ENCODE results near the gene ZGLP1. TPM values are rescaled to one million over a fixed set of nuclear protein-coding genes. Genes with fewer than 3 reads are reported as not detected.
A peak's percentile ranks its signal among the peaks of the same experiment; 100 is the strongest.
"Not testable (repeated sequence)": the region's sequence is repeated elsewhere in the genome, so short reads cannot be mapped to it uniquely, and the experiment has no call there.

The ZGLP1 gene
- total RNA-seq, result 1 to 10 TPM; 2.2 to 3.7 TPM

- peaks cover 0 to 8% of the 10 kb centered on the region in 2 donors for H3K36me3 Mint-ChIP-seq
These were observed at the start of gene ZGLP1 for GRCh38 chr19:10309423-10309822. TSS of gene ZGLP1 (minus strand) at chr19:10309815.

GRCh38 chr19:10356431-10356830, 46.8 kb upstream of the ZGLP1 start:
- Mint-ChIP-seq H3K9me3 (no peaks in the 10 kb centered on the region), H3K27ac (no peak overlapping the region), H3K36me3 (peaks cover 7 to 15% of the 10 kb centered on the region in 2 donors)
- DNase-seq (ENCODE audit: low spot score in 2 of 2) (no peak), ATAC-seq (no peak)

More at GRCh38 chr19:10309423-10309822, at the start of gene ZGLP1:
- Mint-ChIP-seq H3K9me3 (no peaks in the 10 kb centered on the region), H3K27ac (no peak within 1 kb of the TSS)
- ATAC-seq (no peak), DNase-seq (ENCODE audit: low spot score in 2 of 2) (no peak)

- Mint-ChIP-seq H3K36me3 (peaks cover 7 to 15% of the 10 kb centered on the region in 2 donors), H3K27ac (peak overlapping the region in 1 of 2 donors; percentile 89), H3K9me3 (no peaks in the 10 kb centered on the region)
- peak in 1 of 2 donors; percentile 62 for ATAC-seq
- peak in 1 of 2 donors; percentile 58 for DNase-seq (ENCODE audit: low spot score in 2 of 2)
These were observed 44.3 kb upstream of the ZGLP1 start for GRCh38 chr19:10353793-10354391.

- Mint-ChIP-seq H3K27ac (no peak overlapping the region), H3K9me3 (no peaks in the 10 kb centered on the region), H3K36me3 (peaks cover 7 to 15% of the 10 kb centered on the region in 2 donors)
- DNase-seq (ENCODE audit: low spot score in 2 of 2) (no peak), ATAC-seq (peak in 1 of 2 donors; percentile 11)
These were observed 43.4 kb upstream of the ZGLP1 start for GRCh38 chr19:10352764-10353671.

GRCh38 chr19:10346509-10346908, 36.9 kb upstream of the ZGLP1 start:
- ATAC-seq, result no peak
- DNase-seq (ENCODE audit: low spot score in 2 of 2), result no peak
- H3K9me3 Mint-ChIP-seq, result no peaks in the 10 kb centered on the region
- H3K27ac Mint-ChIP-seq, result no peak overlapping the region
- H3K36me3 Mint-ChIP-seq, result no peaks in the 10 kb centered on the region

GRCh38 chr19:10344780-10345179, 35.2 kb upstream of the ZGLP1 start:
- DNase-seq (ENCODE audit: low spot score in 2 of 2) (no peak), ATAC-seq (no peak)
- no peaks in the 10 kb centered on the region for H3K36me3 Mint-ChIP-seq
- no peak overlapping the region for H3K27ac Mint-ChIP-seq
- no peaks in the 10 kb centered on the region for H3K9me3 Mint-ChIP-seq

GRCh38 chr19:10343495-10343894, 33.9 kb upstream of the ZGLP1 start:
- no peak for DNase-seq (ENCODE audit: low spot score in 2 of 2)
- Mint-ChIP-seq H3K27ac (no peak overlapping the region), H3K36me3 (no peaks in the 10 kb centered on the region), H3K9me3 (no peaks in the 10 kb centered on the region)
- ATAC-seq, result no peak

GRCh38 chr19:10339977-10340376, 30.4 kb upstream of the ZGLP1 start:
- Mint-ChIP-seq H3K9me3 (no peaks in the 10 kb centered on the region), H3K27ac (peak overlapping the region; percentile 82 to 90), H3K36me3 (no peaks in the 10 kb centered on the region)
- ATAC-seq (peak in 1 of 2 donors; percentile 33), DNase-seq (ENCODE audit: low spot score in 2 of 2) (no peak)

GRCh38 chr19:10339380-10339960, 29.9 kb upstream of the ZGLP1 start, which contains the start of gene ICAM3:
TSS of gene ICAM3 (minus strand) at chr19:10339624. CDS start at chr19:10339614, 10 bp downstream.
- peak within 1 kb of the TSS; percentile 82 to 90 for H3K27ac Mint-ChIP-seq
- H3K9me3 Mint-ChIP-seq, result no peaks in the 10 kb centered on the region
- ATAC-seq, result peak; percentile 87 to 94
- peaks cover under 1% of the 10 kb centered on the region in 2 donors for H3K36me3 Mint-ChIP-seq
- peak; percentile 71 to 87 for DNase-seq (ENCODE audit: low spot score in 2 of 2)

- Mint-ChIP-seq H3K9me3 (no peaks in the 10 kb centered on the region), H3K27ac (peak overlapping the region; percentile 82 to 90), H3K36me3 (peaks cover 6% of the 10 kb centered on the region in 2 donors)
- DNase-seq (ENCODE audit: low spot score in 2 of 2) (no peak), ATAC-seq (peak; percentile 29 to 50)
These were observed 29.3 kb upstream of the ZGLP1 start for GRCh38 chr19:10338940-10339339.

- DNase-seq (ENCODE audit: low spot score in 2 of 2); H3K9me3 Mint-ChIP-seq; H3K27ac Mint-ChIP-seq; ATAC-seq: not testable (repeated sequence)
- peaks cover 19 to 24% of the 10 kb centered on the region in 2 donors for H3K36me3 Mint-ChIP-seq
These were observed 27.1 kb upstream of the ZGLP1 start for GRCh38 chr19:10336725-10337124.

GRCh38 chr19:10335352-10335985, 25.9 kb upstream of the ZGLP1 start:
- no peaks in the 10 kb centered on the region for H3K9me3 Mint-ChIP-seq
- no peak overlapping the region for H3K27ac Mint-ChIP-seq
- DNase-seq (ENCODE audit: low spot score in 2 of 2), result no peak
- ATAC-seq, result no peak
- H3K36me3 Mint-ChIP-seq, result peaks cover 20 to 24% of the 10 kb centered on the region in 2 donors

GRCh38 chr19:10334588-10335351, 25.2 kb upstream of the ZGLP1 start:
- Mint-ChIP-seq H3K9me3 (no peaks in the 10 kb centered on the region), H3K27ac (no peak overlapping the region), H3K36me3 (peaks cover 27 to 30% of the 10 kb centered on the region in 2 donors)
- ATAC-seq (no peak), DNase-seq (ENCODE audit: low spot score in 2 of 2) (peak in 1 of 2 donors; percentile 75)

- Mint-ChIP-seq H3K9me3 (no peaks in the 10 kb centered on the region), H3K27ac (peak overlapping the region; percentile 95 to 96), H3K36me3 (peaks cover 30 to 32% of the 10 kb centered on the region in 2 donors)
- DNase-seq (ENCODE audit: low spot score in 2 of 2), result no peak
- ATAC-seq, result peak in 1 of 2 donors; percentile 8
These were observed 24.4 kb upstream of the ZGLP1 start for GRCh38 chr19:10333758-10334587.

All from activated naive CD4-positive, alpha-beta T cell treated with anti-CD3 and anti-CD28 coated beads, Interleukin-2, amount 50 U/mL, for 72 hours (primary cell).